Sigmoid colon (tissue), 7 donors: ENCODE measurements around the gene PHF14. TPM values are rescaled to one million over a fixed set of nuclear protein-coding genes. Genes with fewer than 3 reads are reported as not detected.
"Not testable (repeated sequence)": the region's sequence is repeated elsewhere in the genome, so short reads cannot be mapped to it uniquely, and the experiment has no call there.

Experiments used
- DNase-seq: peaks from one replicate; pipeline ENCODE4 v3.0.0-alpha.2; 2019
- H3K27ac ChIP-seq, 4 donors: fragments of 200-600 bp; sonication (generic); one replicate each; pipeline ENCODE4 v1.5.1; 2016 to 2019; ENCODE audit warnings: mild to moderate bottlenecking in 1 of 4
- H3K27me3 ChIP-seq, 3 donors: fragments of 200-600 bp; sonication (generic); one replicate each; pipeline ENCODE4 v1.5.1; 2019; ENCODE audit warnings: mild to moderate bottlenecking in 1 of 3
- H3K36me3 ChIP-seq, 4 donors: fragments of 200-600 bp; sonication (generic); one replicate each; pipeline ENCODE4 v1.5.1; 2016 to 2019
- H3K4me1 ChIP-seq, 4 donors: fragments of 200-600 bp; sonication (generic); one replicate each; pipeline ENCODE4 v1.5.1; 2017 to 2019
- H3K4me3 ChIP-seq, 4 donors: fragments of 200-600 bp; sonication (generic); one replicate each; pipeline ENCODE4 v1.5.1; 2017 to 2019; ENCODE audit warnings: mild to moderate bottlenecking in 2 of 4, moderate library complexity in 1 of 4
- H3K9me3 ChIP-seq, 4 donors: fragments of 200-600 bp in 3 of 4; sonication (generic) in 3 of 4; one replicate each; pipeline versions ENCODE4 v1.5.1 to v1.6.1; 2013 to 2019
- EP300 ChIP-seq, 4 donors: sonication (generic); formaldehyde crosslinking; IDR thresholded peaks; one replicate each; pipeline ENCODE4 v1.6.1; 2017; ENCODE audit warnings: antibody characterized with exemption in 4 of 4
- POLR2A ChIP-seq, 2 donors: fragments of 450-650 bp; IDR thresholded peaks; one replicate each; pipeline ENCODE4 v1.6.1; 2016; ENCODE audit warnings: antibody characterized with exemption in 2 of 2, mild to moderate bottlenecking in 2 of 2, moderate library complexity in 2 of 2
- POLR2AphosphoS5 ChIP-seq, 4 donors: sonication (generic); formaldehyde crosslinking; IDR thresholded peaks; one replicate each; pipeline ENCODE4 v1.6.1; 2017; ENCODE audit warnings: antibody characterized with exemption in 4 of 4
- WGBS, 2 donors: extraction: QIAGEN DNeasy Blood & Tissue Kit; methylation state at CpG; one replicate each; pipeline ENCODE4 v1.1.7; 2013; 5-methylcytosine and 5-hydroxymethylcytosine counted together
- intact Hi-C: fragments of 100-400 bp; cut with DNase I; formaldehyde crosslinking; loops from one replicate; pipeline ENCODE4 v1.15.1; 2023
- polyA plus RNA-seq, 3 donors: library from polyadenylated mRNA; stranded (reverse); fragments of 200-250 nt; gene quantifications; one replicate each; pipeline ENCODE4 v1.2.3, GENCODE V29; 2013
- total RNA-seq, 4 donors: library from RNA; depleted of rRNA; stranded (reverse); fragments of >200 nt; gene quantifications; one replicate each; pipeline ENCODE4 v1.1.0, GENCODE V29; 2016
- TF ChIP-seq, protein P1 (sequence below), 4 experiments: fragments of 450-650 bp in 3 of 4; fragments of 200-600 bp in 1 of 4; IDR thresholded peaks; one replicate each; pipeline ENCODE4 v1.5.1; 2016 to 2019; ENCODE audit warnings: antibody characterized with exemption in 4 of 4, mild to moderate bottlenecking in 3 of 4, moderate library complexity in 2 of 4
- donor health status: healthy with polysubstance abuse.
- donor health status: Bipolar disorder and iron deficiency.
- donor health status: healthy.

PHF14 gene, protein sequence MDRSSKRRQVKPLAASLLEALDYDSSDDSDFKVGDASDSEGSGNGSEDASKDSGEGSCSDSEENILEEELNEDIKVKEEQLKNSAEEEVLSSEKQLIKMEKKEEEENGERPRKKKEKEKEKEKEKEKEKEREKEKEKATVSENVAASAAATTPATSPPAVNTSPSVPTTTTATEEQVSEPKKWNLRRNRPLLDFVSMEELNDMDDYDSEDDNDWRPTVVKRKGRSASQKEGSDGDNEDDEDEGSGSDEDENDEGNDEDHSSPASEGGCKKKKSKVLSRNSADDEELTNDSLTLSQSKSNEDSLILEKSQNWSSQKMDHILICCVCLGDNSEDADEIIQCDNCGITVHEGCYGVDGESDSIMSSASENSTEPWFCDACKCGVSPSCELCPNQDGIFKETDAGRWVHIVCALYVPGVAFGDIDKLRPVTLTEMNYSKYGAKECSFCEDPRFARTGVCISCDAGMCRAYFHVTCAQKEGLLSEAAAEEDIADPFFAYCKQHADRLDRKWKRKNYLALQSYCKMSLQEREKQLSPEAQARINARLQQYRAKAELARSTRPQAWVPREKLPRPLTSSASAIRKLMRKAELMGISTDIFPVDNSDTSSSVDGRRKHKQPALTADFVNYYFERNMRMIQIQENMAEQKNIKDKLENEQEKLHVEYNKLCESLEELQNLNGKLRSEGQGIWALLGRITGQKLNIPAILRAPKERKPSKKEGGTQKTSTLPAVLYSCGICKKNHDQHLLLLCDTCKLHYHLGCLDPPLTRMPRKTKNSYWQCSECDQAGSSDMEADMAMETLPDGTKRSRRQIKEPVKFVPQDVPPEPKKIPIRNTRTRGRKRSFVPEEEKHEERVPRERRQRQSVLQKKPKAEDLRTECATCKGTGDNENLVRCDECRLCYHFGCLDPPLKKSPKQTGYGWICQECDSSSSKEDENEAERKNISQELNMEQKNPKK
- total RNA-seq (10 to 100 TPM; 28.8 to 47.6 (median 35.2) TPM), polyA plus RNA-seq (10 to 100 TPM; 10.8 to 16.9 (median 14.8) TPM)

- peaks cover 0 to 4% (median 0%) of the 10 kb centered on the region in 4 donors for H3K36me3 ChIP-seq
- intact Hi-C loops, result loop anchor here (1.0 to 10.0 kb wide), 2 partner anchors 33 to 48 kb away; a partner anchor contains a TSS
- peak within 1 kb of the TSS; percentile 80 to 91 (median 85) for H3K27ac ChIP-seq
- TF ChIP-seq POLR2A (IDR thresholded peaks at IDR 0.05) (peak; percentile 12 to 52), POLR2AphosphoS5 (IDR thresholded peaks at IDR 0.05) (peak; percentile 61 to 91 (median 84))
- TF ChIP-seq, protein P1, sequence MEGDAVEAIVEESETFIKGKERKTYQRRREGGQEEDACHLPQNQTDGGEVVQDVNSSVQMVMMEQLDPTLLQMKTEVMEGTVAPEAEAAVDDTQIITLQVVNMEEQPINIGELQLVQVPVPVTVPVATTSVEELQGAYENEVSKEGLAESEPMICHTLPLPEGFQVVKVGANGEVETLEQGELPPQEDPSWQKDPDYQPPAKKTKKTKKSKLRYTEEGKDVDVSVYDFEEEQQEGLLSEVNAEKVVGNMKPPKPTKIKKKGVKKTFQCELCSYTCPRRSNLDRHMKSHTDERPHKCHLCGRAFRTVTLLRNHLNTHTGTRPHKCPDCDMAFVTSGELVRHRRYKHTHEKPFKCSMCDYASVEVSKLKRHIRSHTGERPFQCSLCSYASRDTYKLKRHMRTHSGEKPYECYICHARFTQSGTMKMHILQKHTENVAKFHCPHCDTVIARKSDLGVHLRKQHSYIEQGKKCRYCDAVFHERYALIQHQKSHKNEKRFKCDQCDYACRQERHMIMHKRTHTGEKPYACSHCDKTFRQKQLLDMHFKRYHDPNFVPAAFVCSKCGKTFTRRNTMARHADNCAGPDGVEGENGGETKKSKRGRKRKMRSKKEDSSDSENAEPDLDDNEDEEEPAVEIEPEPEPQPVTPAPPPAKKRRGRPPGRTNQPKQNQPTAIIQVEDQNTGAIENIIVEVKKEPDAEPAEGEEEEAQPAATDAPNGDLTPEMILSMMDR (IDR thresholded peaks at IDR 0.05), result no peak
- 7 to 17% methylated on average over 39 of the region's 39 CpGs for WGBS, 2 donors
- H3K9me3 ChIP-seq, result no peaks in the 10 kb centered on the region
- DNase-seq, result peak; percentile 98
- H3K4me3 ChIP-seq, result peak within 1 kb of the TSS; percentile 80 to 96 (median 86)
- no peaks in the 10 kb centered on the region for H3K27me3 ChIP-seq
- peaks cover 0 to 23% (median 13%) of the 10 kb centered on the region in 4 donors for H3K4me1 ChIP-seq
Measured at GRCh38 chr7:10973061-10973941, at the start of gene PHF14. Gene PHF14, plus strand, starts transcription at chr7:10973872. Its CDS starts 452 bp downstream, at chr7:10974324.

GRCh38 chr7:10924370-10924769 is 49.3 kb upstream of the PHF14 start:
- intact Hi-C loops, result loop anchor here (10.0 kb wide), 1 partner anchor 50 kb away; the partner anchor contains the start of gene PHF14
- WGBS, 2 donors, result 85 to 91% methylated on average over 2 of the region's 2 CpGs

GRCh38 chr7:10928203-10928602 is 45.5 kb upstream of the PHF14 start:
- not testable (repeated sequence) for H3K4me1 ChIP-seq, H3K9me3 ChIP-seq, H3K27ac ChIP-seq, H3K4me3 ChIP-seq, H3K27me3 ChIP-seq, DNase-seq
- intact Hi-C loops, result loop anchor here (10.0 kb wide), 1 partner anchor 47 kb away; the partner anchor contains the start of gene PHF14
- peaks cover 0 to 15% (median 9%) of the 10 kb centered on the region in 4 donors for H3K36me3 ChIP-seq
- WGBS, 2 donors, result 56 to 90% methylated on average over 3 of the region's 3 CpGs

More at GRCh38 chr7:10924370-10924769, 49.3 kb upstream of the PHF14 start:
- no peaks in the 10 kb centered on the region for H3K27me3 ChIP-seq
- no peak overlapping the region for H3K27ac ChIP-seq
- no peak for DNase-seq
- TF ChIP-seq EP300 (IDR thresholded peaks at IDR 0.05) (no peak), POLR2A (IDR thresholded peaks at IDR 0.05) (no peak), POLR2AphosphoS5 (IDR thresholded peaks at IDR 0.05) (no peak)
- TF ChIP-seq, protein P1 (IDR thresholded peaks at IDR 0.05), result no peak
- no peak overlapping the region for H3K4me3 ChIP-seq
- H3K36me3 ChIP-seq, result no peaks in the 10 kb centered on the region
- H3K9me3 ChIP-seq, result no peaks in the 10 kb centered on the region
- no peaks in the 10 kb centered on the region for H3K4me1 ChIP-seq

GRCh38 chr7:10930551-10930950 is 43.1 kb upstream of the PHF14 start:
- no peak for TF ChIP-seq EP300 (IDR thresholded peaks at IDR 0.05)
- Histone ChIP-seq H3K4me3 (no peak overlapping the region), H3K4me1 (peaks cover 0 to 19% (median 12%) of the 10 kb centered on the region in 4 donors), H3K9me3 (no peaks in the 10 kb centered on the region), H3K27ac (no peak overlapping the region), H3K36me3 (peaks cover 0 to 21% (median 9%) of the 10 kb centered on the region in 4 donors), H3K27me3 (no peaks in the 10 kb centered on the region)
- intact Hi-C loops, result no loop called here
- 92 to 94% methylated on average over 3 of the region's 3 CpGs for WGBS, 2 donors
- DNase-seq, result no peak

- Histone ChIP-seq H3K36me3 (peaks cover 0 to 27% (median 9%) of the 10 kb centered on the region in 4 donors), H3K4me1 (peaks cover 0 to 25% (median 16%) of the 10 kb centered on the region in 4 donors), H3K27ac (no peak overlapping the region), H3K9me3 (no peaks in the 10 kb centered on the region), H3K4me3 (no peak overlapping the region), H3K27me3 (no peaks in the 10 kb centered on the region)
- TF ChIP-seq EP300 (IDR thresholded peaks at IDR 0.05), result no peak
- no peak for TF ChIP-seq POLR2AphosphoS5 (IDR thresholded peaks at IDR 0.05)
- no peak for TF ChIP-seq POLR2A (IDR thresholded peaks at IDR 0.05)
- TF ChIP-seq, protein P1 (IDR thresholded peaks at IDR 0.05), result no peak
- intact Hi-C loops, result no loop called here
- WGBS, 2 donors, result 91 to 98% methylated on average over 5 of the region's 5 CpGs
- no peak for DNase-seq
Measured at GRCh38 chr7:10931161-10931560, 42.5 kb upstream of the PHF14 start.
